NCI-H524 treated with DMSO at 0.1 percent for 48 hours (cell line): Measurements from ENCODE around the gene MYO10.

Experiments used
- DNase-seq: peaks from one replicate; lab custom pipeline; 2025; lab: John Stamatoyannopoulos, UW

The MYO10 gene

DNA sequence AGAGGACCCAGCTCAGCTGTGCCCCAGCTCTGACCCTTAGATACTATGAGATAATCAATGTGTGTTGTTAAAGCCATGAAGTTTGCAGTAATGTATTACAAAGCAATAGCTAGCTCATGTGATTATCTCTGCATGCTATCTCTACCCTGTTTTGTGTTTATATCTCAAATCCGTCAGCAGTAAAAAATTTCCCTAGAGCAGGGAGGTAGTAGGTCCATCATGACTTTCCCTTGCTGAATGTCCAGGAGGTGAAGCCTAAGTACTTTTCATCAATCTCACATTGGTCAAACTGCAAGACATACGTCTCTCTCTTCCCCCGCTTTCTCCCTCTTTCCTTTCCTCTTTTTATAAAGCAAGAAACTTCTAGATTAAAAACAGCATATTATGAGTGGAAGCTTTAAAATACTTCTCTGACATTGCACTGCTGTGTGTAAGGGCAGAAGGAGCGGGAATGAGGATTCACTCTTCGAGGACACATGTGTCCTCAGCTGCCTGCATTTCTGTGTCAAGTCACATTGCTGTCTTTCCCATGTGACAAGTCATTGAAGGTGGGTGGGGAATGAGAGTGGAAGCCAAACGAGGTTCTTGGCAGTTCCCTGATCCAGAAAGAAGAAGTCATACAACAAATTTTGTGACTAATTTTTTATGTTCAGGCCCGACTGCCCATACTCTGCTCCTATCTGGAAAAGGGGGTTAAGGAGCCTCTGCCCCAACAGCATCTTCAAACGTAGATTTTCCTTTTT, 226.2 kb downstream of the MYO10 start:
- DNase-seq, result no peak

DNA sequence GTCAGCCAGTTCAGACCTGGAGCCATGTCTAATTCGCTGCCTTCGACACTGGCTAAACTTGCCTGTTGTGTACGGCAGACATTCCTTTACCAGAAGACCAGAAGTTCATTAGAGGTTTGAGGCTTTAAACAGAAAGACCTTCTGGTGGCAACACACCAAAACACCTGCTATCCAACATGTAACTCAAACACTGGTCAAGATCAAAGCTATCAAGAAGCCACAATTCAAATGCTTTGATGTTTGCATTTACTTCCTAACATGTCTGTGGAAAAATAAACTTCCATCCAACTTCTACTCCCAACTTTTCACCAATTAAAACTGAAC, 228.3 kb downstream of the MYO10 start:
- no peak for DNase-seq

DNA sequence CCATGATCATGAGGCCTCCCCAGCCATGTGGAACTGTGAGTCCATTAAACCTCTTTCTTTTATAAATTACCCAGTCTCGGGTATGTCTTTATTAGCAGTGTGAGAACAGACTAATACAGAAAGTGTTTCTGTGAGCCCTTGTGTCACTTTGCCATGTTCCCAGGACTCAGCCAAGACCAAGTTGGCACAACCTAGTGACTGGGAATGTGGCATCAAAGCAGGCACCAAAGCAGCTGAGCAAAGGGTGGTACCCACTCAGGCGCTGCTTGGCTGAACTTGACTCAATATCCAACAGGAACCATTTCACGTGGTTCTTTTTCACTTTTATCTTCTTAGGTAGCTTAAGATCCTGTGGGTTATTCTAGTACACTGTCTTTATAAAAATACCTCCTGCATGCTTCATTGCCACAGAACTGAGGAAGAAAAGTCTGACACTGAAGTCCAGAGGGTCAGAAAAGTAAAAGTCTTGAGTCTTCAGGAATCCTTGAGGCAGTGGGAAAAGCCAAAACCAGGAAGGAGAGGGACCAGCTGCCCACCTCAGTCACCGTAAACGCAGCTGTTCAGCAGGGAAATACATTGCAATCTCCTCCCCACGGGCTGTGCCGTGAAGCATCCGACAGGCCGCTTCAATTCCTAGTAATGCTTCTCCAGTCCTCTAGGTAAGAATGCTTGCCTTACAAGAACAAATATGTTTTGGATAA, 228.8 kb downstream of the MYO10 start:
- DNase-seq, result no peak

DNA sequence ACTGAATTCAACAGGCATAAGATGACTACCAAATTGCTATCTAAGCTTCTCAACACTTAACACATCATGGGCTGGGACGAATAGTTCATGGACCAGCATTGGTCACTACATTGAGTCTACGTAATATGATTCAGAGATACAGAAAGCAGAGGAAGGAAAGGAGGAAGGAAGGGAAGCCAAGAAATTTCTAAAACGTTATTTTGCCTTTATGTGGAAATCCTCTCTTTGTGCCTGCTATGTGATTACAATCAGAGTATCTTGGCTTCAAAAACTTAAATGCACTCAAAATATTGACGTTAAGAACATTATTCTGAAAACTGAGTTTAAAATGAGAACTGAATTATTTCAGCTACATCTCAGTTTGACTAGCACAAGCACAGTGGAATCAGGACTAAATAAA, 231.1 kb downstream of the MYO10 start:
- no peak for DNase-seq

DNA sequence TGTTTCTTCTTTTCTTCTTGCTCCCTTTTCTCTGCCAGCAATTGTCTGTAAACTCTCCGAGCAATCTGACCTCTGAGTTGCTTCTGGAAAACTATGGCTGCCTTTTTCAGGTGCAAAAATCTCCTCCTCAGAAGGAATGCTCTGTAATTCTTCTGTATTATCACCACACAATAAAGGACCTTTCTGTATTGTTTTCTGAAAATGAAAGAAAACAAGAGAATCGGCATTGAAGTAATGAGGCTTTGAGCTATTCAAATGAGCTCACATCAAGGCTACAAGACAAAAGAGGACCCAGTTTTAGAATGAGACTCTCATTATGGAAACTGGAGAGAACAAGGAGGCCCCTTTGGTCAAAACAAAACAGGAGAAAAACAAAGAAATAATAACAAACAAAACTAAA, 233.1 kb downstream of the MYO10 start:
- DNase-seq, result no peak

DNA sequence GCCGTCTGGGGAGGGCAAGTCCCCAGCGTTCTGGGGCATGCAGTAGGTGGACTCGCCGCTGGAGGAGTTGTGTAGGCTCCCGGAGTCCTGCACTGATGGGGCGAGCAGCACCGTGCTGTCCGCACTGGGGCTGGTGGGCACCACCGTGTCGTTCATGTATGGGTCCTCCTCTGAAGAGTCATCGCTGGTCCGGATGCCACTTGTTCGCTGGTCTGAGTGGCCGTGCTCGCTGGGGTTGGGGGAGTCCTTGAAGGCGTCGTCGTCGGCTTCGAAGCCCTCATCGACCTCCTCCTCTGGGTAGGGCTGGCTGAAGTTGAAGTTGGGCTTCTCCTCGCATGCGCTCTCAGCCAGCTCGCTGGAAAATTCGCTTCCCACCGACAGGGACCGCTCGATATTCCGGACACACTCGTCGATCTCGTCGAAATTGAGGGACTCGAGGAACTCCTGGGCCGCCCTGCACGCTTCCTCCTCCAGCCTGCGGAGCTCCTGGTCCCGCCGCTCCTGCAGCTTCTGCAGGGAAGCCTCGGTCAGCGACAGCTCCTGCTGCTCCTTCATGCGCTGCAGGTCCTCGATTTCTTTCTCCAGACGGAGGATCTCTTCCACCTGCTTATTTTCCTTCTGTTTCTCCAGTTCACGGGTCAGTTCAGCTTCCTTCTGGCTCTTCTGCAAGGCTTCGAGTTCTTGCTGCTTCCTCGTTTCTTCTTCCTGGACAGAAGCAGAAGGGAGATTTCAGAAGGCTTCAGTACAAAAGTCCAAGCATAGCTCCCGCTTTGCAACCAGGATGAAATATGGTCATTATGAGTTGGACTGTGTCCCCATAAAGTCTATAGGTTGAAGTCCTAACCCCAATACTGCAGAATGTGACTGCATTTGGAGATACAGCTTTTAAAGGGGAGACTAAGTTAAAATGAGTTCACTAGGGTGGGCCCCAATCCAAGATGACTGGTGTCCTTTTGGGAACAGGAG, 234.7 kb downstream of the MYO10 start:
- no peak for DNase-seq

DNA sequence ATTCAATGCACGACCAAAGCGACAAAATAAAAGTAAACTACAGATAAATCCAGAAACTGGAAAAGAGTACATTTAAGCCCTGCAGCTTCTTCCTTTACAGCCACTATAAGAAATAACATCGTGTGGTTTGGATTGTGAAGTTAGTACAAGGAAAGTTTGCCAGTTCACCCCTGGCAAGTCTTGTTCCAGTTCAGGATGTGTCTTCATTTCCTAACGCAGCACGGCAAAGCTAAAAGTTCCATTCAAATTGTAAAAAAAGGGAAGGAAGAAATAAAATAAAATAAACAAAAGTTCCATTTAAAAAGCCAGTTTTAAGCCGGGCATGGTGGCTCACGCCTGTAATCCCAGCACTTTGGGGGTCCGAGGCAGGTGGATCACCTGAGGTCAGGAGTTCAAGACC, 236.0 kb downstream of the MYO10 start:
- DNase-seq, result no peak

DNA sequence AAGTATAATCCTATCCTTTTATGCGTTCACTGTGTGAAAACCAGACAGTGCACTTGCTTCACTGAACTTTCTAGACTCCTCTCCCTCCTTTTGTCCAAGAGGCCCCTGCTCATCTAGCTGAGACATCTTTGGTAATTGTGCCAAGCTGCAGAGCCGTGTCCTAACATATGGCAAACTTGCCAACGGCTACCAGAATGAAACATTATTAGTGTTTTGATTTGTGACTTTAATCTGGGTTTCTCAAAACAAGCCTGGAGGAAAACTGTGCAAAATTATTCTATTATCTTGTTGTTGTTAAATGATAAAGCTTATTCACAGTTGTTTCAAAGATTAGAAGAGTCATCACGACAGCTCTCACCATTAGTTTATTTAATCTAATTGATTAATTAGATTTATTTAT, 240.3 kb downstream of the MYO10 start:
- no peak for DNase-seq

DNA sequence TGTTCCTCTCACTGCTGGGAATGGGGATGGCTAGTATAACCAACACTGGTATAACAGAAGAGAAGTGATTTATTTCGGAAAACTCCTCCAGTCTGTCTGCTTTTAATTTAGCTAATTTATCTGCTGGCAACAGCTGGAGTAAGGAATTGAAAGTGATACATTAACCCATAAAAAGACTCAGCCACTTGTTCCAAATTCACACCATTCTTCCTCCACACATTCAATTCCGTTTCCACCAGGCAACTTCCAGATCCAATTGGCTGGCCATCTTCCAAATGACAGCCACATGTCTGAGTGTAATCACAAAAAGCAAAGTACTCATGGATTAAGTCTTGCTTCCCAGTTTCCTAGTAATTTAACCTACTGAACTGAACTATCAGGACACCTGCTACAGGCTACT, 242.2 kb downstream of the MYO10 start:
- DNase-seq, result peak; percentile 3

DNA sequence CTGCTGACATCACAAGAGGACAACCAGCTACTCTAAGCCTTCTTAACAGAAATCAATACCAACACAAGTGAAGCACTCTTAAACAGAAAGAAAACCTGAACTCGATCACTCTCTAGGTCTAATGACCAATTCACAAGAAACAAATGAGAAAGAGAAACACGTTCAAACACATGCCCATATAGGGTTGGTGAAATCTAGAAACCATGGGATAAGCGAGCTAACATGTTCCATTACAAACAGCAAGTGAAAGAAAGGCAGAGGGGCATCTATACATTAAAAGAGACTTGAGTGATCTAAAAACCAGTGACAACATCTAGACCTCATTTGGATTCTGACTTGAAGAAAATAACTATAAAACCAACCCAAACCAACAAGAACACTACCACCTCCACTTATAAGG, 244.4 kb downstream of the MYO10 start:
- no peak for DNase-seq

DNA sequence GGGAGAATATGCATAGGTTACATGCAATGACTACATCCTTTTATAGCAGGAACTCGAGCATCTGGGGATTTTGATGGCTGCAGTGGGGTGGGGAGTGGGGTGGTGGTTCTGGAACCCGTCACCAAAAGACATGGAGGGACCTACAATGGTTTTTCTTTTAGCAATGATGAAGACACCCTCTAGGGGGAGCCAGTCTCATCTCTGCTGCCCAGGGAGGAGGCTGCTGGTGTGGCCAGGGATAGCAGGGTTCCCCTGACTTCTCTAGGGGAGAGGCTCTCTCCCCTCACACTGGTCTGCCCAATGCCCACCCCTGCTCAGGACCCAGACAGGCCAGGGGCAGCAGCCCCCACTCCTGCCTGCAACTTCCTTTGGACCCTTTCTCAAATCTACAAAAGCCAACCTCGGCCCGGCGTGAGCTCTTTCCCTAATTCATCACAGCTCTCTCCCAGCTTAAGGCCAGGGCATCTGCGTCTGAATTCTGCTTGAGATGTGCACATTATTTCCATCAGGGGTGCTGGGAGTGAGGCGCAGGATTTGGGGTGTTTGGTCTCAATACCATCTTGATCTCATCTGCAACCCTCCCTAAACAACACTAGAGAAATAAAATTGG, 245.7 kb downstream of the MYO10 start:
- DNase-seq, result no peak

DNA sequence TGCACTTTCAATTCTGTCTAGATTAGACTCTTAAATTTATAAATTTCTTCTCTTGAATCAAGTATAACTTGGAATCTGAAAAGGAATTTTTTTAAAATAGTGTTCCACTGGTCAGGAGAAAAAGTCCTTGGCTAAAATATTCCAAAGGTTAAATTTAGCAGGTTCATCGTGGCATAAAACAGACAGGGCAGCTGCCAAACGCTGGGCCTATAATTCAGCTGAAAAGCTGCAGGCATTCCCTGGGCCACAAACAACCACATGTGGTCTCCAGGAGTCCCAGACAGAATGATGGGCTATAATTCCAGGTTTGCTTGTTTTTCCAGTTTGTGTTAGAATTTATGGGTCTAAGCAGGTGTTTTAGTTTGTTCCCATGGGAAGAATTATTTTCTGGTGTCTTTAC, 248.2 kb downstream of the MYO10 start:
- DNase-seq, result no peak

DNA sequence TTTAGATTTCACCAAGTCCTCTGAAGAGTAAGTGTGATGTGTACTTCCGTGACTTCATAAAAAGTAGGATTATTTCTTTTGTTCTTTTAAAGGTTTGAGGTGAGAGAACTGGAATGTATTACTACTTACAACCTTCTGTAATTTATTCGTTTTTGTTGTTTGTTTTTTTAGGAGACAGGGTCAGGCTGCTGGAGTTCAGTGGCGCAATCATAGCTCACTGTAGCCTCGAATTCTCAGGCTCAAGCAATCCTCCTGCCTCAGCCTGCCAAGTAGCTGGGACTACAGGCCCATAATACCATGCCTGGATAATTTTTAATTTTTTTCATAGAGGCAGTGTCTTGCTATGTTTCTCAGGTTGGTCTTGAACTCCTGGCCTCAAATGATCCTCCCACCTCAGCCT, 251.0 kb downstream of the MYO10 start:
- no peak for DNase-seq

DNA sequence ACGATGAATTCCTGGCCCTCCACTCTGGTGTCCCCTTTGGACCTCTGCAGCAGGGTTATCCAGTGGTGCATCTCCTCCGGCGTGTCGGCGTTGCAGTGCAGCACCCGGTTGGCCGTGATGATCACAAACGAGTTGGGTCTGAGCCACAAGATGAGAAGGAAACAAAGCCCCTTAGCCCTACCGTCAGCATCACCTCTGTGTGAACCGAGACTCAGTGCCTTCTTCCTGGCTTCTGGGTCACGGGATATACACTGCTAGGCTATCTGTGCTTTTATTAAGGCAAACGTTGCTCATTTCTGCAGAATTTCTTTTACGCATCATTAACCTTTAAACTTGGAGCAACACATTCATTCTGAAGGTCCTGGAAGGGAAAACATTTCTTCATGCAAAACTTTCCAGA, 254.2 kb downstream of the MYO10 start:
- DNase-seq, result no peak

DNA sequence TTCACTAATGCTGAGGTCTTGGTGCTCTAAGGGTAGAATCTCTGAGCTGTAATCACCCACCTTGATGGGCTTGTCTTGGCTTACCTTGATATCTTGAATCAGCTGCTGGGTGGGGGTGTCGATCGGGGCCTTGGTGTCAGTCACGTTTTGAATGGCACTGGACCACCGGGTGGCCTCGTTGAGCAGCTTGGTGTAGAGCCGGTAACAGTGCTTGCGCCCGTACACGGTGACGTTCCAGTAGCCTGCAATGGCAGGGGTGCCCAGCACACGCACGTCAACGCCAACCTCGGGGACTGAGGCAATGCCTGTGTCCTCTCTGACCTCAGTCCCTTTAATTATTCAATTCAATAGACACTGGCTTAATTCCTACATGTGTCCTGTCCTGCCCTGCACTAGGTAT, 256.2 kb downstream of the MYO10 start:
- DNase-seq, result no peak

DNA sequence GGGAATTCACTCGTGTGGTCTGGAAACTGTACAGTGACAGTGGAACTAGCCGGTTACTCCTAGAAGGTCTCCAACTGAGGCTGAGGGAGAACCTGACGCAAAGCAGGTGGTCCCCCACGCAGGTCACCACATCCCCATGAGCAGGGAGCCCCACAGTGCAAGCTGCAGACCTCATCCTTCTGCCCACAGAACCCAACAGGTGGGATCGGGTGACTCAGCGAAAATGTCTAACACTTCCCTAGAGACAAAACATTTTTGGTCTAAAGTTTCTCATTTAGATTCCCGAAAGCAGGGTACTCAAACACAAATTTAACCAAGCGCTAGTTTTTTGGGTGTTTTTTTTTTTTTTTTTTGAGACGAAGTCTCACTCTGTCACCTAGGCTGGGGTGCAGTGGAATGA, 256.9 kb downstream of the MYO10 start:
- no peak for DNase-seq

DNA sequence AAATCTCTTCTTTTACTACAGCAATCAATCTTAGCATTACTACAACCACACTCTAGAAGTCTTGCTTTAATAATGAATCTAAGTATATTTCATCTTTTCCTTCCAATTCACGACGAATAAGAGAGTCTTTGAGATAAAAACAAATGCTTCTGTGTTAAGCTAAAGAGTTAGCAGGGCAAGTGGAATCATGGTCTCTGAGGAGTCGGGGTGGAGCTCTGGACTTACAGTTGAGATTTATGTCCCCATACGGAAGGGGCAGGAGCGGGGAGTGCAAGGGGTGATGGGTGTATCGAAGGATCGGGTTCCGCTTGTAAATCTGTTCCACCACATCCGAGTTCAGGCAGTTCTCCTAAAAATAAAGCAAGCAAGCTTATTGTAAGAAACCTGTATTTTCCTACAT, 260.3 kb downstream of the MYO10 start:
- no peak for DNase-seq

DNA sequence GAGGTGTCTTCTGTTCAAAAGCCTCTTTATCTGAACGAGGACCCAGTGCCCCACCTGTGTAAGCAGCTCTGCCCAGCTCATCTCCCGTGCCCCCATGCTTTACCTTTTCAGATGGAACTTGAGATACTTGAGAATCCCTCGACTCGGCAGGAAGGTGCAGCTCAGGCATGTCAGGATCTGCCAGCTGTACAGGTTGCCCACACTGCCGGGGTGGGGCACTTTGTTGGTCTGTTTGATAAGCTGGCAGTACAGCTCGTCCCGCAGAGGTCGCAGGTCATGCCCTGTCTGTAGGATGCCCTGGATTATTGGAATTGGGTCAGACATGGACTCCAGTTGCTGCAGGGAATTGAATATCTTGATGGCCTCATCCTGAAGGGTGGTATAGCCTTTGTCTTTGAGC, 261.3 kb downstream of the MYO10 start:
- DNase-seq, result no peak

DNA sequence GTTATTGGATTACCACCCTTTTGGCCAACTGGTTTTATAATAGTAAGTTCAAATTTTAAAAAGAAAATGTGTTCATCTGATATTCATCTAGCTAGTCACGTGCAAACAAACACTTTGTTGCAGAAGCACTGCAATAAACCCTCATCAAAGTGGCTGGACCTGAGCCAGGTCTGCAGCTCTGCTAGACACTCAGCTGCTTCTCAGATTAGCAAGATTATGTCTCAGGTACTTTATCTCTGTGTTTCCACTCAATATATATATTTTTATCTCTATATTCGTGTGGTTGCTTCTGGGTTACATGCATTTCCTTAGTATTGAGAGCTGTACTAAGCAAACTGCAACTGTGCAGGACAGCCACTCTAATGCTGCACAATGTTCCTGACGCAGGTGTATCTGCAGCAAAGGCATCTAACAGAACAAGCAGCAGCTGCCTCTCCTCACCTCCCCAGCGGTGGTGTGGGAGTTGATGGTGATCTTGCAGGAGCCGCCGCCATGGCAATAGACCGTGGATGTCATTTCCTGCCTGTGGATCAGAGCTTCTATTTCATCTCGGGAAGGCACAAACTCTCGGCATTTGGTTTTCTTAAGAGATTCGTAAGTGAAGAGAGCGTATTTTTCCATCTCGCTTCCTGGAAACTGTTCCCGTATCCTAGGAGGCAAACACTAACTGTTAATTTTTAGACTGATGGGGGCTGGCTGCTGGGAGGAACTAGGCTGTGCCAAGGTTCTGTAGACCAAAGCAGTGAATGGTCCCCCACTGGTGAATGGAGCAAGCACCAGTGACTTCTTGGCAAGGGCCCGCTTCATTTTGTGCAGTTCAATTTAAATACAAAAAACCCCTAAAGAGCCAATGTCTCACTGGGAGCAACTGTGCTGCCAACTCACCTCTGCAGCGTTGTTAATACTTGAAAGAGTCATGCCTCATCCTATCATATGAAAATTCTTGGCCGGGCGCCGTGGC, 262.6 kb downstream of the MYO10 start:
- peak; percentile 45 for DNase-seq

DNA sequence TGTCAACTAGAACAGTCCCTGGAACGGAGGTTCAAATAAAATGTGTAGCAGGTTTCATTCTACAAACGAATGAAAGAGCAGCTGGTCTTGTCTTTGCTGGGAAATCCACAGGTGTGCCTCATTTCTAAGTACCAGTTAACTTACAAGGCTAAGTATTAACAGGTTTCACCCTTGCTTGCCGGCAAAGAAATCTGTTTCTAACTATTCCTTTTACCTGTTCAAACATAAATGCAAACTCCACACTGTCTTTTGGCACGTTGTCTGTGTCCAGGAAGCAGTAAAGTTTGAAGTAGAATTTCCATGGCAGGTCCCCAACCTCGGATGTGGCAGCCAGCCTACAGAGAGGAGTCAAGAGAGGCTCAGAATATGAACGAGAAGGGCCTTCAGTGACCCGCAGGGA, 264.9 kb downstream of the MYO10 start:
- DNase-seq, result no peak

DNA sequence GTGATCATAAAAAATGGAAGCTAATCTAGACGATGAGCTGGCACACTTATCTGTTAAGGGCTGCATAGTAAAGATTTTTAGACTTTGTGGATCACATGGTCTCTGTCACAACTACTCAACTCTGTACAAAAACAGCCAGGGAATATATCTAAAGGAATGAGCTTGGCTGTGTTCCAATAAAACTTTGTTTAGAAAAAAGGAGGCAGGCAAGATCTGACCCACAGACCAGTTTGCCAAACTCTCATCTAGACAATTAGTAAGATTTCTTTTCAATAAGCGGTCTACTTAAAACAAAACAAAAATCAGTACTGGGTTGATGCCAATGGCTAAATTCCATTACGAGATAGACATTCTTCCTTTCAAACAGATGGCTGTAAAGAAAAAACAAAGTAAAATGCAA, 266.3 kb downstream of the MYO10 start:
- DNase-seq, result no peak
